GM20000 (cell line): ENCODE results near the gene PROSER3.

Experiments used
- DNase-seq: peaks from one replicate; pipeline ENCODE4 v3.0.0; 2012; ENCODE audit warnings: low spot score
- CTCF ChIP-seq: IDR thresholded peaks from 2 replicates; pipeline ENCODE4 v1.5.1; 2012; ENCODE audit warnings: mild to moderate bottlenecking, control low read depth; ENCODE audit errors: extremely low read depth, missing control alignments

The PROSER3 gene

DNA sequence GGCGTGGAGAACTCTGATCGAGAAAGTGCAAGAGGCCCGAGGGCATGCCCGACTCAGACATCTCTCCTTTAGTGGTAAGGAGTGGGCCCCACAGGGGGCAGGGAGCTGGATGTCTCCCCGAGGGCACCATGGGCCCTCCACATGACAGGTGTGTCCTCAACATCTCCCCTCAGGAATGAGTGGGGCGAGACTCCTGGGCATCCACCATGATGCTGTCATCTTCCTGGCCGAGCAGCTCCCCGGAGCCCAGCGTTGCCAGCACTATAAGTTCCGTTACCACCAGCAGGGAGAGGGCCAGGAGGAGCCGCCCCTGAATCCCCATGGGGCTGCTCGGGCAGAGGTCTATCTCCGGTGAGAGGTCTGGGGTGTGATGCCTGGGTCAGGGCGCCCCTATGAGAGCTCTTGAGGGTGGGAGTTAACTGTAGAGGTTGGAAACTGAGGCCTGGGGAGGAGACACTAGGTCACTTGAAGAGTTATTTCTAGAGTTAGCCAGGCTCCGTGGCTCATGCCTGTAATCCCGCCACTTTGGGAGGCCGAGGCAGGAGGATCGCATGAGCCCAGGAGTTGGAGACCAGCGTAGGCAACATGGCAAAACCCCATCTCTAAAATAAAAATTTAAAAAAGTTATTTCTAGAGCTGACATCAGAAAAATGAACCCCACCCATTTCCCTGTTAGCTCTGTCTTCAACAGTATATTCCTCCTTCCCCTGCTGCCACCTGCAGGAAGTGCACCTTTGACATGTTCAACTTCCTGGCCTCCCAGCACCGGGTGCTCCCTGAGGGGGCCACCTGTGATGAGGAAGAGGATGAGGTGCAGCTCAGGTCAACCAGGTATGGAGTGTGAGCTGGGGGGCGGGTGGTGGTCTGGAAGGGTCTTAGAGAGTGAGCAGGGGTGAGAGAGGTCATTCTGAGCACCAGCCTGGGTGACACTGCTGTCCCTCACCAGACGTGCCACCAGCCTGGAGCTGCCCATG is 20.8 kb upstream of the PROSER3 start:
- no peak for TF ChIP-seq CTCF
- DNase-seq, result no peak

DNA sequence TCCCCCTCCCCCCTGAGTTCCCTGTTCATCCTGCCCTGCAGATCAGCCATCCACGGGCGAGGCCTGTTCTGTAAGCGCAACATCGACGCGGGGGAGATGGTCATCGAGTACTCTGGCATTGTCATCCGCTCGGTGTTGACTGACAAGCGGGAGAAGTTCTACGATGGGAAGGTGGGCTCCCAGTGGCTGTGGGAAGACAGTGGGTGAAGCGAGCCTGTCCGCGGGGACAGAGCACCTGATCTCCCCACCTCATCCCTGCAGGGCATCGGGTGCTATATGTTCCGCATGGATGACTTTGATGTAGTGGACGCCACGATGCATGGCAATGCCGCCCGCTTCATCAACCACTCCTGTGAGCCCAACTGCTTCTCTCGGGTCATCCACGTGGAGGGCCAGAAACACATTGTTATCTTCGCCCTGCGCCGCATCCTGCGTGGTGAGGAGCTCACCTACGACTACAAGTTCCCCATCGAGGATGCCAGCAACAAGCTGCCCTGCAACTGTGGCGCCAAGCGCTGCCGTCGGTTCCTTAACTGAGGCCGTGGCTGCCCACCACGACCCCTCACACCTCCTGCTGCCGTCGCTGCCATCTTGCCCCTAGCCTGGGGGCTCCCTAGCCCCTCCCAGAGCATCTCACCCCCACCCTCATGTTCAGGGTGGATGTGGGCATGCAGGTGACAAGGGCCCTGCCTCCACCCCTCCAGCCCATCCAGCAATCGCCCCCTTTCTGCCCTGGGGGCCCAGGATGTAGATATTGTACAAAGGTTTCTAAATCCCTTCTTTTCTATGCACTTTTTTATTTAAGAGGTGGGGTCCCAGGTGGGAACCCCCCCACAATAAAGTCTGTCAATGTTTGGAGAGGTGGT is 19.7 kb upstream of the PROSER3 start:
- no peak for DNase-seq
- no peak for TF ChIP-seq CTCF

DNA sequence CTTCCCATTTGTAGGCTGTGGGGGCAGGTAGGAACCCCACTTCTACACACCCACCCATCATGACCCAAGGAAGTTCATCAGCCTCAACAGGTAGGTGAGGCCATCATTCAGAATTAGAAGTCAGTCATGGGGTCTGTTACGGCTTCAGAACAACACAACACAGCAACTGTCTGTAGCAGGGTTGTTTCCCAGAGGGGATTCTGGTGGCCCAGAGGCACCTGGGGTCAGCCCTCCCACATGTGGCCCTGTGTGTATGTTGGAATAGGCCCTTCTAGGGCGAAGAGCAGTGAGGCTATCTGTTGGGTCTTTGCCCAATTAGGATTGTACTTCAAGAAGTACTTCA is 19.1 kb upstream of the PROSER3 start:
- no peak for TF ChIP-seq CTCF
- no peak for DNase-seq

DNA sequence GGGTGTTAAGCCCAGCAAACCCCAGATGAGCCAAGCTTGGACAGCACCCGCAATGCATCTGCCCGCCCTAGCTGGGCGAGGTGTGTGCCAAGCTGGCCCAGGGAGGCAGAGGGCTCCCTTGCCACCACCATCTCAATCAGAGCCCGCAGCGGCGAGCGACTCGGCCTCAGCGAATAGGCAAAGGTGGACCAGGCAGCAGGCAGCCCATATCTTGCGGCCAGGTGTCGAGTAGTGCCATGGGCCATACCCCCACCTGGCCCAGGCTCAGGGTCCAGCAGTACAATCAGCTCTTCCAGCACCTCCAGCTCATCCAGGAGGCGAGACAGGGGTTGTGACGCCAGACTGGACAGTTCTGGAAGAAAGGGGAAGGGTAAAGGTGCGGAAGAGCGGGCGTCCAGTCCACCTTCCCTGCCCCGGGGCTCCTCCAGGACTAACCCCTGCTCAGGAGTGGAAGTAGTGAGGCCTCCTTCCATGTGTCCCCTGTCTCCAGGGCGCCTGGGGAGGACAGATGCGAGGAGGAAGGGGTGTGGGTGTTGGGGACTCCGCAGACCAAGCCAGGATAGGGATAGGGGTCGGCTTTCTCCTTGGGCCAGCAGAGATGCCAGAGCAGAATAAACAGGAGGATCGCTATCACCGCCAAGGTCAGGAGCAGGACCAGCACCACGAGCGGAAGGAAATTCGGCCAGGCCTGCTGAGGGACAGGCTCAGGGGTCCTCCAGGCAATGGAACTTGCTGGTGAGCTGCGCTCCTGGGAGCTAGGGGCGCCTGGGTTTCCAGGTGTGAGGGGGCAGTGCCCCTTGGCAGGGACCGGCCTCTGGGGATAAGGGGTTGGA is 18.5 kb upstream of the PROSER3 start:
- TF ChIP-seq CTCF, result no peak
- no peak for DNase-seq

GRCh38 chr19:35740108-35740422 is 17.9 kb upstream of the PROSER3 start:
- DNase-seq, result no peak
- no peak for TF ChIP-seq CTCF

DNA sequence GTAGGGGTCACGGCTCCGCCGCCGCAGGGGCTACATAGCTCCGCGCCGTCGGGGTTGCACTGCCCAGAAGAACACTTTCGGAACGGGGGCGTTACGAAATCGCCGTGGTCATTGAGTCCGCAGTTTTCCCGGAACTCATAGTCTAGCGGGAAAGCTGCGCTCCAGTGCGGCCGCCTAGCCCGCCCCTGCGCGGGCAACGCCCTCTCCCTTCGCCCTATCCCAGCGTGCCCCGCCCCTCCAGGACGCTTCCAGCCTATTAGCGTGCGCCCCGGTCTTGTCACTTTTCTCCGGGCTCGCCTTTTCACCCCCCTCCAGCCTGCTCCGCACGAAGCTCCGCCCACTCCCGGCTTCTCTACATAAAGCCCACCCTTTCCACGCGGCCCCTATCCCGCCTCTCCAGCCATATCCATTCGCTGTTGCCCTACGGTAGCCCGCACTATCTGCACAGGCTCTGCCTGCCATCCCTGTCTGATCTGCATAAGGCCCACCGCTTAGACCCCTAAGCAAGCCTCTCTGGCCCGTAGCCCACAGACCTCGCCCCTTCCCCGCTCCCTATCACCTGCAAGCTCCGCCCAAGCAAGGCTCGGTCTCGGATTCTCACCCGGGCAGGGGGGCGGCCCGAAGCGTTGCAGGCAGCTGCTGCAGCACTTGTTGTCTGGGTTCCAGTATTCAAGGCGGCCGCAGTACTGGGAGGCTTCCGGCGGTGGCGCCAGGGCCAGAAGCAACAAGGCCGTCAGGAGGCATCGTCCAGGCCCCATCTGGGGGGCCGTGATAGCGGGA is 17.4 kb upstream of the PROSER3 start:
- DNase-seq, result peak; percentile 98
- peak; percentile 3 for TF ChIP-seq CTCF
